ENCODE results near the gene MCCC2.

DNA sequence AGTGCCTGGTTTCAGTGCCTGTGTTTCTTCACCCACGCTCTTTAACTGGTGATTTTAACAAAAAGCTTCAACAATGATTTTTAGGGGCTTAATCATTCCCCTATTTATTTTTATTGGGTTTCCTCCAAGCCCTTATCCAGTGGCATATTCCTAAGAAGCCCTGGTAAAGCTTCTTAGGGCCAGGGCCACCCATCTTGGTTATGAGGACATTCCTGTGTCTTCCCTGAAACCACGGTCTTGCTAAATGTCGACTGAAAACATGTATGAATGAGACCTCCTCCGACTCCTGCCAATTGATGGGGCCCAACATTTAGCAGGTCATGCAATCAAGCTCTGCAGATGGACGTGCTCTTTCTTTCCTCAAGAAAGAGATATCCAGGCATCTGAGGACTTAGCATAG, 118.3 kb downstream of the MCCC2 start:
- TF ChIP-seq EZH2 (IDR thresholded peaks at IDR 0.05; ENCODE audit: insufficient read depth, low read length), result no peak
- TF ChIP-seq, protein P1, sequence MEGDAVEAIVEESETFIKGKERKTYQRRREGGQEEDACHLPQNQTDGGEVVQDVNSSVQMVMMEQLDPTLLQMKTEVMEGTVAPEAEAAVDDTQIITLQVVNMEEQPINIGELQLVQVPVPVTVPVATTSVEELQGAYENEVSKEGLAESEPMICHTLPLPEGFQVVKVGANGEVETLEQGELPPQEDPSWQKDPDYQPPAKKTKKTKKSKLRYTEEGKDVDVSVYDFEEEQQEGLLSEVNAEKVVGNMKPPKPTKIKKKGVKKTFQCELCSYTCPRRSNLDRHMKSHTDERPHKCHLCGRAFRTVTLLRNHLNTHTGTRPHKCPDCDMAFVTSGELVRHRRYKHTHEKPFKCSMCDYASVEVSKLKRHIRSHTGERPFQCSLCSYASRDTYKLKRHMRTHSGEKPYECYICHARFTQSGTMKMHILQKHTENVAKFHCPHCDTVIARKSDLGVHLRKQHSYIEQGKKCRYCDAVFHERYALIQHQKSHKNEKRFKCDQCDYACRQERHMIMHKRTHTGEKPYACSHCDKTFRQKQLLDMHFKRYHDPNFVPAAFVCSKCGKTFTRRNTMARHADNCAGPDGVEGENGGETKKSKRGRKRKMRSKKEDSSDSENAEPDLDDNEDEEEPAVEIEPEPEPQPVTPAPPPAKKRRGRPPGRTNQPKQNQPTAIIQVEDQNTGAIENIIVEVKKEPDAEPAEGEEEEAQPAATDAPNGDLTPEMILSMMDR (IDR thresholded peaks at IDR 0.05; ENCODE audit: insufficient read depth, low read depth, low read length), result no peak

Data from astrocyte (in vitro differentiated cells and primary cell).